ENCODE measurements around the gene SIX6.

Gene SIX6

GRCh38 chr14:60487211-60487610 lies 21.7 kb upstream of the SIX6 start:
- no peak overlapping the region for H3K4me3 ChIP-seq (ENCODE audit: severe bottlenecking)
- H3K36me3 ChIP-seq (ENCODE audit: low read depth) = no peaks in the 10 kb centered on the region
- TF ChIP-seq CTCF (IDR thresholded peaks at IDR 0.05; ENCODE audit: poor library complexity, severe bottlenecking) = no peak
- H3K4me1 ChIP-seq (ENCODE audit: insufficient read depth, poor library complexity, severe bottlenecking) = no peaks in the 10 kb centered on the region
- DNase-seq (ENCODE audit: low spot score) (no peak), ATAC-seq (ENCODE audit: low read depth) (no peak)
- H3K27ac ChIP-seq (ENCODE audit: poor library complexity, severe bottlenecking) = no peak overlapping the region
- peaks cover 84% of the 10 kb centered on the region for H3K27me3 ChIP-seq (ENCODE audit: insufficient read depth, poor library complexity, severe bottlenecking)
- H3K9me3 ChIP-seq (ENCODE audit: severe bottlenecking) = no peaks in the 10 kb centered on the region

GRCh38 chr14:60488175-60488574 lies 20.8 kb upstream of the SIX6 start:
- Histone ChIP-seq H3K27ac (ENCODE audit: poor library complexity, severe bottlenecking) (no peak overlapping the region), H3K4me1 (ENCODE audit: insufficient read depth, poor library complexity, severe bottlenecking) (no peaks in the 10 kb centered on the region), H3K36me3 (ENCODE audit: low read depth) (no peaks in the 10 kb centered on the region), H3K9me3 (ENCODE audit: severe bottlenecking) (no peaks in the 10 kb centered on the region), H3K4me3 (ENCODE audit: severe bottlenecking) (no peak overlapping the region), H3K27me3 (ENCODE audit: insufficient read depth, poor library complexity, severe bottlenecking) (peaks cover 75% of the 10 kb centered on the region)
- no peak for DNase-seq (ENCODE audit: low spot score)
- TF ChIP-seq CTCF (IDR thresholded peaks at IDR 0.05; ENCODE audit: poor library complexity, severe bottlenecking) = peak; percentile 63
- peak; percentile 59; the same call in 2 of the 3 replicates for ATAC-seq (ENCODE audit: low read depth)

- ATAC-seq (ENCODE audit: low read depth) = no peak
- peaks cover 54% of the 10 kb centered on the region for H3K27me3 ChIP-seq (ENCODE audit: insufficient read depth, poor library complexity, severe bottlenecking)
- H3K27ac ChIP-seq (ENCODE audit: poor library complexity, severe bottlenecking) = no peak overlapping the region
- H3K36me3 ChIP-seq (ENCODE audit: low read depth) = no peaks in the 10 kb centered on the region
- no peaks in the 10 kb centered on the region for H3K9me3 ChIP-seq (ENCODE audit: severe bottlenecking)
- DNase-seq (ENCODE audit: low spot score) = no peak
- H3K4me3 ChIP-seq (ENCODE audit: severe bottlenecking) = no peak overlapping the region
- no peak for TF ChIP-seq CTCF (IDR thresholded peaks at IDR 0.05; ENCODE audit: poor library complexity, severe bottlenecking)
- no peaks in the 10 kb centered on the region for H3K4me1 ChIP-seq (ENCODE audit: insufficient read depth, poor library complexity, severe bottlenecking)
These were observed 18.7 kb upstream of the SIX6 start for GRCh38 chr14:60490270-60490669.

GRCh38 chr14:60495946-60496345 lies 13.0 kb upstream of the SIX6 start:
- no peak overlapping the region for H3K27ac ChIP-seq (ENCODE audit: poor library complexity, severe bottlenecking)
- no peaks in the 10 kb centered on the region for H3K36me3 ChIP-seq (ENCODE audit: low read depth)
- no peak for TF ChIP-seq CTCF (IDR thresholded peaks at IDR 0.05; ENCODE audit: poor library complexity, severe bottlenecking)
- peaks cover 42% of the 10 kb centered on the region for H3K27me3 ChIP-seq (ENCODE audit: insufficient read depth, poor library complexity, severe bottlenecking)
- H3K4me1 ChIP-seq (ENCODE audit: insufficient read depth, poor library complexity, severe bottlenecking) = no peaks in the 10 kb centered on the region
- no peak for ATAC-seq (ENCODE audit: low read depth)
- no peaks in the 10 kb centered on the region for H3K9me3 ChIP-seq (ENCODE audit: severe bottlenecking)
- H3K4me3 ChIP-seq (ENCODE audit: severe bottlenecking) = no peak overlapping the region
- no peak for DNase-seq (ENCODE audit: low spot score)

DNA sequence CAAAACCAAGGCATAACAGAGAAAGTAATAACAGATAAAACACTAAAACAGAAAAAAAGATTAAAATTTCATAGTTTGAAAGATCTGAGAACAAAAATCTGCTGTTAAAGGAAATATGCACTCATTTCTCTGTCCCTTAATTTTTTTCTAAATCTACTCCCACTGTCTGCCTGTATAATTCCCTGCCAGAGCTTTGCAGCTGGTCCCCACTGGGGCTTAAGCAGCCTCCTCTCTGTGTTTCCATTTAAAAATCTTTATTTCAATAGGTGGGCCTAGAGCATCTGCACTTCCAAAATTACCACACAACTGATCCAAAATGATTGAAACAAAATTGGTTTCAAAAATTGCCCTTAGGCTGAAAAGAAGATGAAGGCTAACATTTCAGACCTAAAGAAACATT lies 6.4 kb upstream of the SIX6 start:
- H3K36me3 ChIP-seq (ENCODE audit: low read depth) = no peaks in the 10 kb centered on the region
- ATAC-seq (ENCODE audit: low read depth) (no peak), DNase-seq (ENCODE audit: low spot score) (no peak)
- peaks cover 95% of the 10 kb centered on the region for H3K27me3 ChIP-seq (ENCODE audit: insufficient read depth, poor library complexity, severe bottlenecking)
- no peaks in the 10 kb centered on the region for H3K4me1 ChIP-seq (ENCODE audit: insufficient read depth, poor library complexity, severe bottlenecking)
- H3K27ac ChIP-seq (ENCODE audit: poor library complexity, severe bottlenecking) = no peak overlapping the region
- no peak for TF ChIP-seq CTCF (IDR thresholded peaks at IDR 0.05; ENCODE audit: poor library complexity, severe bottlenecking)
- H3K4me3 ChIP-seq (ENCODE audit: severe bottlenecking) = no peak overlapping the region
- H3K9me3 ChIP-seq (ENCODE audit: severe bottlenecking) = no peaks in the 10 kb centered on the region

Data from RWPE2 (cell line).